C1 segment of cervical spinal cord (tissue), 14 donors: ENCODE data around the gene NID1.
A peak's percentile ranks its signal among the peaks of the same experiment; 100 is the strongest.

Source experiments
- DNase-seq, 14 donors: peaks; one replicate each; lab custom pipeline; 2025; lab: John Stamatoyannopoulos, UW

Gene NID1

GRCh38 chr1:236064674-236065508 lies at the start of gene NID1:
Gene NID1 (minus strand): TSS chr1:236065090. CDS start chr1:236065079, 11 bp downstream.
- DNase-seq: peak in 11 of 14 donors; percentile 11 to 76 (median 40)

GRCh38 chr1:236114076-236114747 lies 49.3 kb upstream of the NID1 start:
- DNase-seq: no peak

DNA sequence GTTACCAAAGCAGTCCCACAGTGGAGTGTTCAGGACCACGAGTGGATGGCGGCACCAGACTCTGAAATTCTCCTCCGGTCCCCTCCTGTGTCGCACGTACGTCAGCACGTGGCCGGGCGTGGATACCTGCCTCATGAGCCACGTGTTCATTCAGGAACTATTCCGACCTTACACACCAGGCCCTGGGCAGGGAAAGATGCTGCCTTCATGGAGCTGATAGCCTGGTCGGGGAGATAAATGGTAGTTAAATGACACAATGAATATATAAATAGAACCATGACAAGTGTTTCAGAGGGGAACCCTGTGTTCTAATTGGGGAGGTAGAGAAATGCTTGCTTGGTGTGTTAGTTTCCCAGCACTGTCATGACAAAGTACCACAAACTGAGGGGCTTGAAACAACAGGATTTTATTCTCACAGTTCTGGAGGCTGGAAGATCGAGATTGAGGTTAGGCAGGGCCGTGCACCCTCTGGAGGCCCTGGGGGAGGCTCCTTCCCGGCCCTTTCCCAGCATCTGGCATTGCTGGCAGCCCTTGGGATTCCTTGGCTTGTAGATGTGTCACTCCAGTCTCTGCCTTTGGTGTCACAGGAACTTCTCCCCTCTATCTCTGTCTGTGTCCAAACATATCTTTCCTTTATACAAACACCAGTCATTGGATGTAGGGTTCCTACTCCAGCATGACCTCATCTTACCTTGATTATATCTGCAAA lies 48.6 kb upstream of the NID1 start:
- no peak for DNase-seq

- DNase-seq: no peak
These were observed 47.4 kb upstream of the NID1 start for GRCh38 chr1:236112332-236112627.

GRCh38 chr1:236111527-236112331 lies 46.8 kb upstream of the NID1 start:
- no peak for DNase-seq

- DNase-seq: no peak
These were observed 45.2 kb upstream of the NID1 start for GRCh38 chr1:236110137-236110536.

DNA sequence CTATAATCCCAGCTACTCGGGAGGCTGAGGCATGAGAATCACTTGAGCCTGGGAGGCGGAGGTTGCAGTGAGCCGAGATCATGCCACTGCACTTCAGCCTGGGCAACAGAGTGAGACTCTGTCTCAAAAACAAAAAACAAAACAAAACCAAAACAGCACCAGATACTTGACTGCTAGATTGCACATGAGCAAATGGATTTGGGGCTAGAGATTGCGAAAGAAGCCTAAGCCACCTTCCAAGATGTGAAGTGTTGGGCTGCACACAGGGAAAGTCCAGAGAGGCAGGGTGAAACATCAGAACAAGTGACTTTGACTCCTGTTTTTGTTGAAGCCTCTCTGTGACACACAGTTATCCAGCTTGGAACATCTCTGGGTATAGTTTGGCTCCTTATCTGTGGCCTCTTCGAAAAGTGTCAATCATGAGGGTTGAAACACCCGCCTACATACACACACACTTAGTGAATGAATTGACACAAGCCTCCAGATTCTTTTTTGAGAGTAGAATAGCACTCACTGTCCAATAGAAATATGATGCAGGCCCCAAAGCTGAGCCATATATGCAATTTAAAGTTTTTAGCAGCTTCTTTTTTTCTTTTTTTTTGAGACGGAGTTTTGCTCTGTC lies 43.2 kb upstream of the NID1 start:
- DNase-seq: no peak

GRCh38 chr1:236107121-236107907 lies 42.4 kb upstream of the NID1 start:
- DNase-seq: no peak

GRCh38 chr1:236103646-236104218 lies 38.8 kb upstream of the NID1 start:
- peak in 8 of 14 donors; percentile 4 to 48 (median 10) for DNase-seq

- no peak for DNase-seq
These were observed 38.2 kb upstream of the NID1 start for GRCh38 chr1:236103059-236103458.

GRCh38 chr1:236102611-236103010 lies 37.7 kb upstream of the NID1 start:
- no peak for DNase-seq

- no peak for DNase-seq
These were observed 36.6 kb upstream of the NID1 start for GRCh38 chr1:236101233-236102200.

DNA sequence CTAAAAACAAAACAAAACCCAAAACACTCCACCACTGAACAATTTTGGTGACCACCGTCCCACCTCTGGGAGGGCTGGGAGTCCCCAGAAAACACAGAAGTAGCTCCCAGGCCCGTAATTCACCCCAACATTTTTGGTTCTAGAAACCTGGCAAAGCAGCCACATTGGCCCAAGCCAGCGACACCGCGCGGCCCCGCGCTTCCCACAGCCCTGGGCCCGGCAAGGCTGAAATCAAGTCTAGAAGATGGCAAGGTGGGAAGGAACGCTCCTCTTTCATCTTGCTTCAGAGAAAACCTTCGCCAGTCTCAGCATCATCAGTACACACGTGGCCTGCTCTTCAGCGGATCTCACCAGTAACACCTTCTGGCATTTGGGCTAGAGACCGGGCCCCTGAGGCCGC lies 35.9 kb upstream of the NID1 start:
- no peak for DNase-seq

- DNase-seq: no peak
These were observed 34.6 kb upstream of the NID1 start for GRCh38 chr1:236099355-236099974.

GRCh38 chr1:236098267-236098666 lies 33.4 kb upstream of the NID1 start:
- no peak for DNase-seq

- DNase-seq: peak in 5 of 14 donors; percentile 6 to 54 (median 30)
These were observed 32.0 kb upstream of the NID1 start for GRCh38 chr1:236096660-236097482.

DNA sequence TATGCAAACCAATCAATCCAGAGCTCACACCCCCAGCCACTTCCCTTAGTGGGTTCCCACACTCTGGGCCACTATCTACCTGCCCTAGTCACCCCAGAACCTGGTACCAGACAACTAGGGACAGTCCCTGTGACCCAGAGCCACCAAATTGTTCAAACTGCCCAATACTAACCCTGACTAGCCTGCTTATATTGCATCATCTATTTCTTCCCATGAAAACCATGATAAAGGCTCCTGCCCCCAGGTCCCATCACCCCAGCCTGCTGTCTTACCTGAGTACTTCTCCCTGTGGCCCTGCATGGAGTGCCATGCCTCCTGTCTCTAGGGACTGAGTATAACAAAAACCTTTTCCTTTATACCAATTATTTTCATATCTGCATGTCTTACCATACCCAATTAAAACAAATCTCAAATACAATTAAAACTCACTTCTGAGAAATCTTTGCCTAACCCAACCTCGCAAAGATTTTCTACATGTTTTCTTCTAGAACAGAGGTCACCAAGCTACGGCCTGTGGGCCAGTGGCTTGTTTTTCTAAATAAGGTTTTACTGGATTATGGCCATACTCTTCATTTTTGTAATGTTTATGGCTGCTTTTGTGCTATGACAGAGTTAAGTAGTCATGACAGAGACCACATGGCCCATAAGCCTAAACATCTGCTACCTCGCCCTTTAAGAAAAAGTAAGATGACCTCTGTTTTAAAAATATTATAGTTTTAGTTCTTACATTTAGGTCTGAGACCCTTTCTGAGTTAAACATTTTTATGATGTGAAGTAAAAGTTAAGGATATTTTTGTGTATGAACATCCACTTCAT lies 31.0 kb upstream of the NID1 start:
- DNase-seq: no peak
